RWPE2 (cell line): ENCODE data around the gene UBR2.
"Not testable (repeated sequence)": the region's sequence is repeated elsewhere in the genome, so short reads cannot be mapped to it uniquely, and the experiment has no call there.

Experiments used
- ATAC-seq: fragments of 200-7000 bp; cut with Tn5 transposase; 3 replicates; pipeline ENCODE4 v1.9.1; 2021; ENCODE audit warnings: low read depth
- DNase-seq: peaks from one replicate; pipeline ENCODE4 v3.0.0-alpha.2; 2020; ENCODE audit warnings: low spot score
- H3K27ac ChIP-seq: fragments of 450-650 bp; 2 replicates; pipeline ENCODE4 v1.5.1; 2017; ENCODE audit warnings: mild to moderate bottlenecking; ENCODE audit not compliant: poor library complexity, severe bottlenecking
- H3K27me3 ChIP-seq: fragments of 250-450 bp; sonication (Bioruptor Pico); 2 replicates; pipeline ENCODE4 v1.5.1; 2021; ENCODE audit warnings: mild to moderate bottlenecking, moderate library complexity; ENCODE audit not compliant: insufficient read depth, poor library complexity, severe bottlenecking
- H3K36me3 ChIP-seq: fragments of 250-450 bp; sonication (Bioruptor Pico); 2 replicates; pipeline ENCODE4 v1.5.1; 2020; ENCODE audit warnings: low read depth, mild to moderate bottlenecking, moderate library complexity
- H3K4me1 ChIP-seq: fragments of 250-450 bp; sonication (Bioruptor Pico); 2 replicates; pipeline ENCODE4 v1.5.1; 2021; ENCODE audit warnings: mild to moderate bottlenecking, moderate library complexity; ENCODE audit not compliant: insufficient read depth, poor library complexity, severe bottlenecking
- H3K4me3 ChIP-seq: fragments of 250-450 bp; sonication (Bioruptor Pico); 2 replicates; pipeline ENCODE4 v1.5.1; 2021; ENCODE audit warnings: mild to moderate bottlenecking, moderate library complexity; ENCODE audit not compliant: severe bottlenecking
- H3K9me3 ChIP-seq: fragments of 250-450 bp; sonication (Bioruptor Pico); 2 replicates; pipeline ENCODE4 v1.5.1; 2021; ENCODE audit warnings: mild to moderate bottlenecking, moderate library complexity; ENCODE audit not compliant: severe bottlenecking
- TF ChIP-seq, protein P1 (sequence below): fragments of 450-650 bp; IDR thresholded peaks from one replicate; pipeline ENCODE4 v1.5.1; 2017; ENCODE audit warnings: mild to moderate bottlenecking, moderate library complexity; ENCODE audit not compliant: poor library complexity, severe bottlenecking

Gene UBR2

DNA sequence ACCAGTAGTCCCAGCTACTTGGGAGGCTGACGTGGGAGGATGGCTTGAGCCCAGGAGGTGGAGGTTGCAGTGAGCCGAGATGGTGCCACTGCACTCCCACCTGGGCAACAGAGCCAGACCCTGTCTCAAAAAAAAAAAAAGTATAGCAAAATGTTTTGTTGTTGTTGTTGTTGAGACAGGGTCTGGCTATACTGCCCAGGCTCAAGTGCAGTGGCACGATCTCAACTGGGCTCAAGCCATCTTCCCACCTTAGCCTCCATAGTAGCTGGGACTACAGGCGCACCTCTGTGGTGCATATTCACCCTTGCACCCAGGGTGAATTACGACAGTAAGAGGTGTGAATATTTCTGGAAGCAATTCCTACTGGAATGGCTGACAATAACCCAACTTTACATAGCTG, 11.4 kb upstream of the UBR2 start:
- Histone ChIP-seq H3K27ac (no peak overlapping the region), H3K27me3 (no peaks in the 10 kb centered on the region), H3K4me1 (no peaks in the 10 kb centered on the region), H3K9me3 (no peaks in the 10 kb centered on the region), H3K36me3 (no peaks in the 10 kb centered on the region), H3K4me3 (no peak overlapping the region)
- DNase-seq (no peak), ATAC-seq (no peak)
- TF ChIP-seq, protein P1, sequence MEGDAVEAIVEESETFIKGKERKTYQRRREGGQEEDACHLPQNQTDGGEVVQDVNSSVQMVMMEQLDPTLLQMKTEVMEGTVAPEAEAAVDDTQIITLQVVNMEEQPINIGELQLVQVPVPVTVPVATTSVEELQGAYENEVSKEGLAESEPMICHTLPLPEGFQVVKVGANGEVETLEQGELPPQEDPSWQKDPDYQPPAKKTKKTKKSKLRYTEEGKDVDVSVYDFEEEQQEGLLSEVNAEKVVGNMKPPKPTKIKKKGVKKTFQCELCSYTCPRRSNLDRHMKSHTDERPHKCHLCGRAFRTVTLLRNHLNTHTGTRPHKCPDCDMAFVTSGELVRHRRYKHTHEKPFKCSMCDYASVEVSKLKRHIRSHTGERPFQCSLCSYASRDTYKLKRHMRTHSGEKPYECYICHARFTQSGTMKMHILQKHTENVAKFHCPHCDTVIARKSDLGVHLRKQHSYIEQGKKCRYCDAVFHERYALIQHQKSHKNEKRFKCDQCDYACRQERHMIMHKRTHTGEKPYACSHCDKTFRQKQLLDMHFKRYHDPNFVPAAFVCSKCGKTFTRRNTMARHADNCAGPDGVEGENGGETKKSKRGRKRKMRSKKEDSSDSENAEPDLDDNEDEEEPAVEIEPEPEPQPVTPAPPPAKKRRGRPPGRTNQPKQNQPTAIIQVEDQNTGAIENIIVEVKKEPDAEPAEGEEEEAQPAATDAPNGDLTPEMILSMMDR: no peak

DNA sequence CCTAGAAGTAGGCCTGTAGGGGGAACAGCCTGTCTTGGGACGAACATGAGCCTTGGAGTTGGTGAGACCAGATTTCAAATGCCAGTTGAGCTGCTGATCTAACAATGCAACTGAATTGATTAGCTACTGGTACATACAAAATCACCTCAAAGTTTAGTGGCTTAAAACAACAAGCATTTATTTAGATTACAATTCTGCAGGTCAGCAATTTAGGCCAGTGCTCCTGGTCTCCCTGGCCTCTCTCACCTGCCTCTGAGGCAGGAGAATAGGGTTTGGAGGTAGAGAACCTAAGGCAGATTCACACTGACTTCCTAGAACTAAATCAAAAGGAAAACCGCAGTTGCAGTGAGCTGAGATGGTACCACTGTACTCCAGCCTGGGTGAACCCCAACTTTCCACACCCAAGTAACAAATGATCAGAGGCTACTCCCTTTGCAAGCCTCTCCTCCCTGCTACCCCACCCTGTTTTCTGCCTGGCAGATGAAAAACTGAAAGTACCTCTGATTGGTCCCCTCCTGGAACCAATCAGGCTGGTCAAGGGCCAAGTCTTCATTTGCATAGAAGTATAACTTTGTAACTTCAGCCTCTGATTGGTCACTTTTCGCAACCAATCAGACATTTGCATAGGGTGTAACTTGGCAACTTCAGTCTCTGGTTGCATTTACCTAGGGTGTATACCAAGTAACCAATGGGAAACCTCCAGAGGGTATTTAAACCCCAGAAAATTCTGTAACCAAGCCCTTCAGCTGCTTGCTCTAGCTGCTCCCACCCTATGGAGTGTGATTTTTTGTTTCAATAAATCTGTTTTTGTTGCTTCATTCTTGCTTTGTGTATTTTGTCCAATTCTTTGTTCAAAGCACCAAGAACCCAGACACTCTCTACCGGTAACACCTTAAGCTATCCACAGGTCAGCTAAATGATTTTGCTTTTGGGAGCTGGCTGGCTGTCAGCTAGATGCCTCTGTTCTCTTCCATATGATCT, 8.1 kb upstream of the UBR2 start:
- no peak overlapping the region for H3K27ac ChIP-seq
- ATAC-seq (peak; percentile 49; the same call in 2 of the 3 replicates), DNase-seq (no peak)
- no peaks in the 10 kb centered on the region for H3K4me1 ChIP-seq
- no peak overlapping the region for H3K4me3 ChIP-seq
- TF ChIP-seq, protein P1: no peak
- H3K36me3 ChIP-seq: no peaks in the 10 kb centered on the region
- H3K9me3 ChIP-seq: no peaks in the 10 kb centered on the region
- no peaks in the 10 kb centered on the region for H3K27me3 ChIP-seq

DNA sequence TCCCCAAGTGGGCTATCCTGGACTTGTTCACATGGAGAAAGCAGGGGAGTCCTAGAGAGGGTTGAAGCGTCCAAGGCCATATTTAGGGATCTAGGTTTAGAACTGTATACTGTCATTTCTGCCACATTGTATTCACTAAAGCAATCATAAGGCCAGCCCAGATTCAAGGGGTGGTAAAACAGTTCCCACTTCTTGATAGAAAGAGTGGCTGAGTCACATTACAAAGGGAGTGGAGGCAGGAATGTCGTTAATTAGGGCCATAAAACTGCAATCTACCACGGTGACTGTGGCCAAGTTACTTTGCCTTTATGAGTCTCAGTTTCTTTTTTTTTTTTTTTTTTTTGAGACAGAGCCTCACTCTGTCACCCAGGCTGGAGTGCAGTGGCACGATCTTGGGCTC, 7.4 kb upstream of the UBR2 start:
- H3K4me1 ChIP-seq: no peaks in the 10 kb centered on the region

DNA sequence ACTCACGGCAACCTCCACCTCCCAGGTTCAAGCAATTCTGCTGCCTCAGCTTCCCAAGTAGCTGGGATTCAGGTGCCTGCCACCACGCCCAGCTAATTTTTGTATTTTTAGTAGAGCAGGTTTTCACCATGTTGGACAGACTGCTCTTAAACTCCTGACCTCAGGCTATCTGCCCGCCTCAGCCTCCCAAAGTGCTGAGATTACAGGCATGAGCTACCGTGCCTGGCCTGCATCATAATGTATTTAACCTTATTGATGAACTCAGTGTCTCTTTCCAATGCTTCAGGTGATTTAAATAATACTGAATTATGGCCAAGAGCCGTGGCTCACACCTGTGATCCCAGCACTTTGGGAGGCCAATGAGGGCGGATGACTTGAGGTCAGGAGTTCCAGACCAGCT, 4.6 kb upstream of the UBR2 start:
- H3K36me3 ChIP-seq, H3K9me3 ChIP-seq, DNase-seq, ATAC-seq, H3K4me1 ChIP-seq, H3K27ac ChIP-seq, H3K27me3 ChIP-seq, H3K4me3 ChIP-seq: not testable (repeated sequence)

More for the DNA sequence above, 7.4 kb upstream of the UBR2 start:
- H3K36me3 ChIP-seq: no peaks in the 10 kb centered on the region
- no peak overlapping the region for H3K27ac ChIP-seq
- H3K27me3 ChIP-seq: no peaks in the 10 kb centered on the region
- no peak for DNase-seq
- H3K9me3 ChIP-seq: no peaks in the 10 kb centered on the region
- TF ChIP-seq, protein P1: no peak
- no peak overlapping the region for H3K4me3 ChIP-seq
- ATAC-seq: no peak

DNA sequence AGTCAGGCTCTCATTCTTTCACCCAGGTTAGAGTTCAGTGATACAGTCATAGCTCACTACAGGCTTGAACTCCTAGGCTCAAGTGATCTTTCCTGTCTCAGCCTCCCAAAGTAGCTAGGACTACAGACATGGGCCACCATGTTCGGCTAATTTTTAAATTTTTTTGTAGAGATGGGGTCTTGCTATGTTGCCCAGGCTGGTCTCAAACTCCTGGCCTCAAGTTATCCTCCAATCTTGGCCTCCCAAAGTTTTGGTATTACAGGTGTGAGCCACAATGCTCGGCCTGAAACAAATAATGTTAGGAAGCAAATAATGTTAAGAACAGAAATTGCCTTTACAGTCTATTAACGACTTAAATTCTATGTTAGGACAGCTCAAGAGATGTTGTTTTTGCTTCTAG, 1.8 kb upstream of the UBR2 start:
- DNase-seq (no peak), ATAC-seq (no peak)
- H3K36me3 ChIP-seq: peaks cover 8% of the 10 kb centered on the region; the same call in 1 of the 2 replicates
- no peaks in the 10 kb centered on the region for H3K27me3 ChIP-seq
- H3K4me1 ChIP-seq: peaks cover 10% of the 10 kb centered on the region
- no peaks in the 10 kb centered on the region for H3K9me3 ChIP-seq
- no peak overlapping the region for H3K4me3 ChIP-seq
- TF ChIP-seq, protein P1: no peak
- H3K27ac ChIP-seq: no peak overlapping the region
